ENCODE measurements around the gene ARHGAP10.

The ARHGAP10 gene

DNA sequence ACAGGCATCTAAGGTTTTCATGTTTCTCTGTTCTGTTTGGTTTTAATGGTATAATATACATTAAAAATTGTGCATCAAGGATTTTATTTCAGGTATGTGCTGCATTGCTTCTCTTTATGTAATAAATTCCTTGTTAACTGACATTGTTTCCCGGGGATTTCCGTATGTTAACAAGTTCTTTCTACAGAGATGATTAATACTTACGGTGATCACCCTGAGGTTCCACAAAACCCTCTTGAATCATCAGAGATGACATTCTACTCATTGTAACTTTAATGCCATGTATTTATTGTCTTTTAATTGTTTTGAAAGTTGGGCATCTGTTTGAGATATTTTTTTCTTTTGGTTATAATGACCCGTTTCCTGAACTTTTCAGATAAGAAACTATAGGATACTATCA, 37.5 kb downstream of the ARHGAP10 start:
- DNase-seq = no peak

DNA sequence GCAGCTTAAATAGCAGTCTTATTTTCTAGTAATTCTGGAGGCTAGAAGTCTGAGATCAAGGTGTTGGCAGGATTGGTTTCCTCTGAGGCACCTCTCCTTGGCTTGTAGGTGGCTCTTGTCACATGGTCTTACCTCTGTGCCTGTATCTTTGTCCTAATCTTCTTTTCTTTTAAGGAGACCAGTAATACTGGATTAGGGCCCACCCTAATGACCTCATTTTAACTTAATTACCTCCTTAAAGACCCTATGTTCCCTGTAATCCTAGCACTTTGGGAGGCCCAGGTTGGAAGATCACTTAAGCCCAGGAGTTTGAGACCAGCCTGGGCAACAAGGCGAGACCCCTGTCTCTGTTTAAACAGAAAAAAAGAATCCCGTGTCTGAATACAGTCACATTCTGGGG, 38.9 kb downstream of the ARHGAP10 start:
- no peak for DNase-seq

DNA sequence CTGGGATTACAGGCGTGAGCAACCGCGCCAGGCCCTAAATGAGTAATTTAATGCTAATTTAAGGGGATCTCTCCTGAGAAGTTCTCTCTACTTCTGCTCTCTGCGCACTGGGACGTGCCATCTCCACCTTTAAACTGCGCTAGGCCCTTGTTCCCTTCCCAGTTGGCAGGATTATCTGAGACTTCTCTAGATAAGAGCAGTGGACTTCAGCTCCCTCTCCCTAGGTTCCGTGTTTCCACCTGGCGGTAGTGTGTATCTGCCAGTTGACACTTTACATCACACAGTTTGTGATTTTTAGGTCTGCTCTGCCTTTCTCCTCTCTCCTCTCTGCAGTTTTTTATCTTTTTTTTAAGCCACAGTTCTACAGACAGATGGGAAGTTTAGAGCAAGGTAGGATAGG, 40.2 kb downstream of the ARHGAP10 start:
- no peak for DNase-seq

DNA sequence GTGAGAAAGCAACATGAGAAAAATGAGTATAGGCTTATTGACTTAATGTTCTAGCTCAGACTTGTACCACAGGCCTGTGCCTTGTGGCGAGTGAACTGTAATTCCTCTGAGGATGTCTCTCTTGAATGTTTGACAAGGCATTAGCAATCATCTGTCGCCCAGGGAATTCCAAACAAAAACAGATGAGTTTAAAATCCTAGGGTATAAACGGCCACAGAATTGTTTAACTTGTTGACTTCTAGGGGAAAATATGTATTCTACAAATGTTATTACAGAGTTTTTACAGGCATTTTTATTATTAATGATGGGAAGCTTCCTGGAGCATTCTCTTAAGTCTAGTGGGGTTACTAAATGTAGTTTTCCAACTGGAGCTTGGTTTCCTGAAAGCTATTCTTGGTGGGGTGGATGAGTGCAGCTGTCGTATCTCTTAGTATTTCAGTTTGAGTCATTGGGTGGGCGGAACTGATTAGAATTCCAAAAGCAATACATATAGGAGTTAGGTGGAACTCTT, 40.6 kb downstream of the ARHGAP10 start:
- no peak for DNase-seq

DNA sequence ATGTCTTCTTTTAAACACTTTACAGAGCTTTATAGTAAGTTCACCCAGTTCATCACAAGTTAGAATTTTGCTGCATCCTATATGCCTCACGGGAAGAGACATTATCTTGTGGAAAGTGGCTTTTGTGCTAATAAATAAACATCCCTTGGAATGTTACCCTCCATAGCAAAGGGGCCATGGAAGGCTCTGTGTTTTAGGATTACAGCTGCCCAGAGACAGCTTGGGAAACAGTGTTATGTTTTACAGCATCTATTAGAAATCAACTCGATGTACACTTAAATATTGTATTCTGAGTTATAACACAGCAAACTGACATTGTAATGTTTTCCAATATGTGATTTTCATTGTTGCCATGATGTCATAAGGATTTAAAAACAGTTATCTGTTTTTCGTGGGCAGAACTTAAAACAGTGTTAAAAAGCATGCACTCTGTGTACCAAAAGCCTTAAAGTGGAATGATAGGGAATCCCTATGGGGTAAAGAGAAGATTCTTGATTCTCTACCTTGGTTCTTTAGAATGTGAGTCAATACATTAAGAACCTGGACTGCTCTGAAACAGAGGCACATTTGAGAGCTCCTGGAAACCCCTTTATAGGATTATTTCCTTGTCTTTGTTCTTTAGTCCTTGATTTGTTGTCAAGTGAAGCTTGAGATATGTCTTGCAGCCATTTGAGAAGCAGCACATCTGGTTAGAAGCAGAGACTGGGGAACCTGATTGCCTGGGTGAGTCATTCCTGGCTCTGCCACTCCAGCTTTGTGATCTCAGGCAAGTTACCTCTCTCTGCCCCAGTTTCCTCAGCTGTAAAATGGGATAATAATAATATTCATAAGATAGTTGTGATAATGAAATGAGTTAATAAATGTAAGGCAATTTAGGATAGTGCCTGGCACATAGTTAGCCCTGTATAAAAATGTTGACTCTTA, 41.6 kb downstream of the ARHGAP10 start:
- no peak for DNase-seq

DNA sequence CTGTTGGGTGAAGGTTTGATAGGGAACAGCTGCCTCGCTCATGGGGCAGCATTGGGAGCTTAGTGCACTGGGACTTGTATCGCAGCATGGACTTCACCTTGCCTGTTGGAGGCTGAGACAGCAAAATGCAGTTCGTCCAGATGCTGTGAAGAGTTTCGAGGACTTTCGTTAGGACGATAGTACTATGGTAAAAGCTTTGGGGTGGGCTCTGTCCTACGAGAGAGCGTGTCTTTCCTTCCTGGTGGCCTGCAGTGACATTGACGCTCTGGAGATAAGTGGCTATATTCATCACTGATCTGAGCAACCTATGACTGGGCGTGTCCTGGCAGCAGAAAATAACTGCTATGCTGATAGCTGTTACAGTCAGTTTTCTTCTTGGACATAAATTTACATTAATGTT, 44.8 kb downstream of the ARHGAP10 start:
- no peak for DNase-seq

DNA sequence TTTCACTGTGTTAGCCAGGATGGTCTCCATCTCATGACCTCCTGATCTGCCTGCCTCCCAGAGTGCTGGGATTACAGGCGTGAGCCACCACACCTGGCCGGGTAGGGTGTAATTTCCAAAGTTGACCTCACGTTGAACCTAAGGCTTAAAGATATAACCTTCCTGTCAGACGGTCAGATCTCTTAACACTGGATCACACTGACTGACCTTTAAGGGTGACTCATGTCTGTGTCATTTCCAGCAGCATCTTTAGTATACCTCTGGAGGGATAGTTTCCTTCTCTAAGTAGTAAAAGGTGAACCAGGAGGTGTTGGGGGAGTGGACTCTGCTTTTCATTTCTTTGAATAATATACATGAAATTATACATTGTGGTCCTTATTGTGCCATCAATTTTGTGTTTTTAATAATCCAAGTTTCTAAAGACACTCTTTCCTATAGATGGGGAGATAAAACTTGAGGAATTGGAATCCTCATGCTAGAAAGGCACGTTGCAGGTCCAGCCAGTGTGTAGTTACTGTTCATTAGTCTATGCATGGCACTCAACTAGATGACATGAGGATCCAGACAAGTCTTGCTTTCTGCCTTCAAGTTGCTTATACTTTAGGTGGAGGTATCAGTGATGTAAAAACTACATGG, 45.7 kb downstream of the ARHGAP10 start:
- DNase-seq = no peak

DNA sequence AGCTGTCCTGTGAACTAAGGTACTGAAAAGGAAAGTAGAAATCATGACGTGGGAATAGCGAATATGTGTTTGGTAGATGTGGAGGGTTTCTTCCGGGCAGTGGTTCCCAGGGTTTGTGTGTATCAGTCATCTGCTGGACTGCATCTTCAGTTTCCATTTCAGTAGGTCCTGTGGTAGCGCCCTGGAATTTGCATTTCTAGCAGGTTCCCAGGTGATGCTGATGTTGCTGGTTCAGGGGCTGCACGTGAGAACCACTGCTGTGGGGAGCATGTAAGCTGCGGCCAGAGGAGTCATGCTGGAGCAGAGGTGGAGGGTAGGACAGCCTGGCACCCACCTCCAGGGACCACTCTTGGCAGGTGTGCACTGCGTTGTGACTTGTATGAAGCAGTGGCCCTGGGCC, 47.1 kb downstream of the ARHGAP10 start:
- DNase-seq = no peak

DNA sequence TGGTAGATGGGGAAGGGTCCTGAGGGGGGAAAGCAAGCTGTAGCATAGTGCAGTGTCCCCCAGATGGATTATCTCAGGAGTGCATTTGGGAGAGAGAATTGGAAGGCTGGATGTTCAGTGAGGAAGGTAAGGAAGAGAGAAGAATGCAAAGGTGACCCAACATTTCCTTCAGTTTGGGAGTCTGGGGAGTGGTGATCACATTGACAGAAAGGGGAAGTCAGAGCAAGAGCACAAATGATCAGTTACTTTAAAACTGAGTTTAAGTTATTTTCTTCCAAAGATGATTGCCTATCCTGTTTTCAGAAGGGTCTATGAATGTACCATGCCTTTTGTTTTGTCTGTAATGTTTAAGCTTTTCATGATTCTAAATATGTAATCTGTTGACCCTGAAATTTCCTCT, 47.6 kb downstream of the ARHGAP10 start:
- DNase-seq = no peak

DNA sequence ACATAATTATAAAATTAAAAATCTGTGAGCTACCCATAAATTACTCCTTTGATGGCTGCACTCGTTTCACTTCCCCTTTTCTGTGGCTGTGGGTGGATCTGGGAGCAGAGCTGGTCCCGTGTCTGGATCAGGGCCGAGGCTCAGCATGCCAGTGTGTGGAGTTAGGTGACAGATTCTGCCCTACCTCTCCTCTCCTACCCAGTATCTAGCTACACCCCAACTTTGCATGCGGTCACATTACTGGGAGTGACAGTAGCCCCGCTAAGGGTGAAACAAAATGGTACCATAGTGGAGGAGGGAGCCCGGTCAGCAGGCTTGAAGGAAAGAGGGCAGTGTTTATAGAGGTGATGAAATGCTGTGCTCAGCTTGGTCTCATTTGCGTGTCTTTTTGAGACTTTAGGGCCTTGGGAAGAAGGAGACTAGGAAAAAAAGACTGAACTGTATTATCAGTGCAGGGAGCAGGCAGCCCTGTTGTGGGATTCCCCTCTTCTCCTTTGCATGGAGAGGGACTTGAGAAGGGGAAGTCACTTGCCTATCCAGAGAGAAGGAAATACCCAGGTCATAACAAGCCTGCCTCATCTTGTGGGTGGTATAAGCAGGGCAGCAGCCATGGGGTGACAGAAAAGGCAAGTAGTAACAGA, 48.4 kb downstream of the ARHGAP10 start:
- no peak for DNase-seq

DNA sequence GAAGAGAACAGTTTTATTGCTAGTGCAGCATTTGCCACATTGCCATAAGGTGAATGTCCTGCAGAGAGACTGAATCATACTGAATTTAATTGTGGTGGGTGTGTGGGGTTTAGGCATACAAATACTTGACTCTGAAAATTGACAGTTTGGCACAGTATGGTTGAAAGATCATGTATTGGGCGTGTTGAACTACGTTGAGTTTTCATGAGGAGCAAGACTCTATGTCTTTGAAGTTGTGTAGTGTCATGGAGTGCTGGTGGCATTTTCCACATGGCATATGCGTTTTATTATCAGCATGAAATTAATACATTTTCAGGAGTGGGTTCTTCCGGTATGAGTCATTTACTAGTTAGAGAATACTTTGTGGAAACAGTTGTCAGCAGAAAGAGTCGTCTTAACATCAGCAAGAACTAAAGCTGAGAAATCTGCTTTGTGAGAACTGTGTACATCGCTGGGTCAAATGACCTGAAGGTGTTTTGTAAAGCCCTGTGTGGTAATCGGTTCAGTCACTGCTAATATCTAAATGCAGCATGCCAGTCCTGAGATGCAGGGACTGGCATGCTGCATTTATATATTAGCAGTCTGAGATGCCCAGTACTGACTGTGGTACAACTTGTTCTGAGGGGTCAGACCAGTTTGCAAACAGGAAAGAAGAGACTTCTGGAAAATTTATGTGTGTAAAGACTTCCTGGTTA, 50.3 kb downstream of the ARHGAP10 start:
- no peak for DNase-seq

DNA sequence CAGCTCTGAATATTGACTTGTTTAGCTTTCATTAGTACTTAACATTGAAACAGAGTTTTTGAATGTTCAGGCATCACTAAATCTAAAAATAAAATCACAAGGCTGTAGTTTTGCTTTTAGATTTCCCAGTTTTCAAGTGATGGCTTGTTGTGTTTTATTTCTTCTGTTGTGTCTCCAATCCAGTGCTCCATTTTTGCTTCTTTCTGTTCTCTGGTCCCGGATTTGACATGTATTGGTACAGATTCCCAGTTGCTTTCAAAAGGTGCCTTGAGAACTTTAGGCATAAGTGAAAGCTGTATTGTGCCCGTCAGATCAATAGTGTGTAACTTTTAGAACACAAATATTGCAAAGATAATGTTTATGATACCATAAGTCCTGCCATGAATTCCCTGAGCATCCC, 53.2 kb downstream of the ARHGAP10 start:
- DNase-seq = no peak

DNA sequence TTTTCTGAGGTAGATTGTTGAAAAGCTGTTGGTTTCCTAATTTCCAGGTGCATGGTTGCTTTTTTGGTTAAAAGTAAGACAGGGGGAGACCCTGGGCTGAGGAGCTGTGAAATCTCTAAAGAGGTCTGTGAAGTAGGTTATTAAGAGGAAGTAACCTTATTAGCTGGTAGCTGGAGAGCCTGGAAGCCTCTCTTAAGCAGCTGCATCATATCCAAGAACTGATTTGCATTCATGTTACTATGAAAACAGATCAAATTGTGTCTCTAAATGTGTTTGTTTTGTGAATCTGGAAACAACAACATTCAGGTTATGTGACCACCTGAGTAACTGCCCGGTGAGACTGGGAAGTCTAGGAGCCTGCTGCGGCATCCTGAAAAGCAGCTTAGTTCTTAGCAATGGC, 54.1 kb downstream of the ARHGAP10 start:
- DNase-seq = no peak

DNA sequence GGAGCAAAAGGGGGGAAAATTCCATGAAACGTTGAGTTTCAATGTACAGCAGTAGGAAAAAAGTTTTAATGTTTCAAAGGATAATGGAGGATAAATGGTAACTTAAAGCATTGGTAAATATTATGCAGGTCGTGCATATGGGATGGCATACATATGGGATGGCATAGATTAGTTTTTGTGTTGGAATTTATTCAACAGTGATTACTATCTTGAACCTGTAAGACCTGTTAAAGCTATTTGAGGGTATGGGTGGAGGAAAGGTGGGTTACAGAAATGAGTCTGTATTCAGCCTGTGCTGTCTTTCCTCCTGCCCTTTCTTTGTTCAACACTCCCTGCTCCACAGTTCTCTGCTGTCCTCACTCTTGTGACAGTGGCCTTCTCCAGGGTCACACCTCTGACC, 54.6 kb downstream of the ARHGAP10 start:
- no peak for DNase-seq

DNA sequence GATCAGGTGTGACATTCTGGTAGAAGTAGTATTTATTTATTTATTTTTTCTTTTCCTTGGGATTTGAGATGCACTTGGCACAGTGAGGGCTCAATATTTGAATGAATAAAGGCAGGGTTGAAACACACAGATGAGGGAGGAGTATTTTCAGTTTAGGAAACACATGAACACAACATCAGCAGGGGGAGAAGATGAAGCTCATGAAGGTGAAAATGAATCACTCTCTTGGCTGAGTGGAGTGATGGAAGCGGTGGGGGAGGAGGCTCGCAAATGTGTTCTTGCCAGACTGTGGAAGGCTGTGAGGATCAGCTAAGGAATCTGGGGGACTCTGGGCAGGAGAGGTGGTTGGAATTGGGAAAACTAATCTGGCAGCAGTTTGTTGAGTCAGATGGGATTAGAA, 55.3 kb downstream of the ARHGAP10 start:
- no peak for DNase-seq

DNA sequence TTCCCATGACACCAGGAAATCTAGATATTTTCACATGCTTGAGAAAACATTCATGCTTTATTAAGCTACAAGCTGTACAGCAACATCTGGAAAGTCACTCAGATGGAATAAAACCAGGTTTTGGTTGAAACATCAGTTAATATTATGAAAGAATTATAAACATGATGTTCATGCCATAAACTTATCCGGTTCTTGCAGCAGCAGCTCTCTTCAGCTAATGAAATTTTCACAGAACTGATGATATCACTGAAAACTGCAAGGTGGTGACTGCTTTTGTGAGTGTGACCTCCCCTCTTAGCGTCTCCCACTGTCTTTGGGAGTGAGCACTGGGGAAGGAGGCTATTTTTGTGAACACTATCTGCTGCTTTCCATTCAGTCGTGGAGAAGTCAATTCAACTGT, 56.9 kb downstream of the ARHGAP10 start:
- DNase-seq = no peak

DNA sequence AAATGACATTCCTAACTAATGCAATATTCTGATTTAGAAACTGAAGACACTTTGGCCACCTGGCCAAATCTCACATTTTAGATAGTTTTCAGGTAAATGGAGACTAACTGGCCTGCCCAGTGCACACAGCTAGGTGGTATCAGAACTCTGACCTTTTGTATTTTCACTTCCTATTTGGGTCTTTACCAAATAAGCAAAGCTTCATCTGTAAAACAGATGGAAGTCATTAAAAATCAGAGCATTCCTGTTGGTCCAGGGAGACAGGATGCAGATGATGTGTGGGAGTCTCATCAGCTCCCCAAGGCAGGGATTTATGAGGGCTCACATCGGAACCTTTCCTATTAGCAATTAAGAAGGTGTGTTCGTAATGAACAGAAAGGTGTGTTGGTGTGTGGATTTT, 57.7 kb downstream of the ARHGAP10 start:
- DNase-seq = no peak

DNA sequence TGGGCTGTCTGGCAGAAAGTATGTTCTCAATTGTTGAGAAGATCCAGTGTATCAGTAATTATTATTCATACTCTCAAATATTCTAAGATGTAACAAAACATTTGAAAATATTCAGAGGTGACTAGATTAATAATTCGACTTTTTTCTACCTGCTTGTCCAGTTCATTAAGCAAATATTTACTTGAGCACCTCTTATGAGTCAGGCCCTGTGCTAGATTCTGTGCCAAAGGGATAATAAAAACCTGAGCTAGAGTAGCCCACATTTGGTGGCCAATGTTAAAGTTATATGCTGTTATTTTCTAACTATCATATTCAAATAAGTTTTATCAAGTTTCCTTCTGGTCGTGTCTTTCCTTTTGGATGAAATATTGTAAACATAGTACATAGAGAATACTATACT, 58.5 kb downstream of the ARHGAP10 start:
- no peak for DNase-seq

DNA sequence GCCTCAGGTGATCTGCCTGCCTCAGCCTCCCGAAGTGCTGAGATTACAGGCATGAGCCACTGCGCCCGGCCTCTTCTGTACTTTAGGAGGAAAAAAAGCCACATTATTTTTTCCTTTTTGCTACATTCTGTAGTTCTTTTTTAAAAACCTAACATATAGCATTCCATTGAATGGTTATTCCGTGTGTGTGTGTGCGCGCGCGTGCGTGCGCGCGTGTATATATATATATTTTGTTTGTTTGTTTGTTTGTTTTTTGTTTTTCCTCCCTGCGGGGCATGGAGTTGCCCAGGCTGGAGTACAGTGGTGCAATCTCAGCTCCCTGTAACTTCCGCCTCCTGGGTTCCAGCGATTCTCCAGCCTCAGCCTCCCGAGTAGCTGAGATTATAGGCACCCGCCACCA, 59.5 kb downstream of the ARHGAP10 start:
- DNase-seq = no peak

DNA sequence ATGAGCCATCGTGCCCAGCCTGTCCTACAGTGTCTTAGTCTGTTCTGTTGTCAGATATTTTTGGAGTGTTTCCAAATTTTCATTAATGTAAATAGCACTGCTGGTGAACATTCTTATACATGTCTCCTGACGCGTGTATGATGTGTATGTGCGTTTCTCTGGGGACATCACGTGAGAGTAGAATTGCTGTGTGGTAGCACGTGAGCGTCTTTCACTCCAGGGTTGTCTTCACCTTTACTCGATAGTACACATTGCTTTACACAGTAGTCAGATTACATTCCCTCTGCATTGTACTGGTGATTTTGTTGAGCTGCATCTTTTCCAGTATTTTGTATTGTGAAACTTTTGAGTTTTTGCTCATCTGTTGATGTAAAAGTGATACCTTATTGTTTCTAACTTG, 60.0 kb downstream of the ARHGAP10 start:
- DNase-seq = no peak

DNA sequence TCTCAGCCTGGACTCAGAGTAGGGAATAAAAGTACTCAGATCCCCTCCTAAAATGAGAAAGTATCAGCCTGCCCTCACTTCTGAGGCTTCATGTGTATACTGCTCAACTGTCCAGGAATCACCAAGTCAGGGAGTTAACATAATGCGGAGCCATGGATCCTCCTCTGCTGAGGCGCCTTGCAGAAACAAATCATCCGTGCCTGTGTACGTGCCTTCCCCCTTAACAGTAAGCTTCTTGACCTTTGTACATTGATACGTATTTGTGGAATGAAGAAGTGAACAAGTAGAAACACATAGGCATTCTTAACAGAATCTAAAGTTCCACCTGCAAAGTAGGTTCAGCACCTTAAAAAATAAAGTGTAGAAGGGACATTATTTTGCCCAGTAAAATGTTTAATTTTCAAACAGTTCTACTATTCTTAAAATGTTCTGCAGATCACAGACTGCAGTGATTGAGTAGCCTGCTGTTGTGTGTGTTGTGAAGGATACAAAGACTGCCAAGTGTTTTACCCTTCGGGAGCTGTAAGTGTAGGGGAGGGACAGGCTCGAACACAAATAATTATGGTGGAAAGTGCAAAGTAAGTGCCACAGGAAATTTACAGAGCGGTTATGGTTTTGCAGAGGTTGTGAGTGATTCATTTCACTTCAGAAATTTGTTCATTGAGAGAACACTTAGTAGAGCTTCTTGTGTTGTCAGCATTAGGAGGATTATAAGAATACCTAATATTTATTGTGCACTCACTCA, 61.9 kb downstream of the ARHGAP10 start:
- no peak for DNase-seq

DNA sequence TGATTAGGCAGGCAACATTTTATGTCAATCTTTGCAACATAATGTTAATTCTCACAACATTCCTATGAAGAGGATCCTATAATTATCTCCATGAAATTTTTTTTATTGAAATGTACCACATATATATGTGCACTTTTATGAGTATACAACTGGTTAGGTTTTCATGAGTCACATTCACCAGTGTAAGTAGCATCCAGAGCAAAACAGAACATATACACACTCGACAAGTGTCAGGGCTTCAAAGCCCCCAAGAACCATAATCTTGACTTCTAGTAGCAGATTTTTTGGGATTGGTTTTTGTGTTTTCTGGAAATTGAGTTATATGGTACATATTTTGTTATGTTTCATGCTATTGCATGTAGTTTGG, 62.4 kb downstream of the ARHGAP10 start:
- no peak for DNase-seq

Data from NCI-H446 treated with DMSO at 0.1 percent for 48 hours (cell line).